ENCODE measurements around the gene PRMT7.
"Not testable (repeated sequence)": the region's sequence is repeated elsewhere in the genome, so short reads cannot be mapped to it uniquely, and the experiment has no call there.

The PRMT7 gene

DNA sequence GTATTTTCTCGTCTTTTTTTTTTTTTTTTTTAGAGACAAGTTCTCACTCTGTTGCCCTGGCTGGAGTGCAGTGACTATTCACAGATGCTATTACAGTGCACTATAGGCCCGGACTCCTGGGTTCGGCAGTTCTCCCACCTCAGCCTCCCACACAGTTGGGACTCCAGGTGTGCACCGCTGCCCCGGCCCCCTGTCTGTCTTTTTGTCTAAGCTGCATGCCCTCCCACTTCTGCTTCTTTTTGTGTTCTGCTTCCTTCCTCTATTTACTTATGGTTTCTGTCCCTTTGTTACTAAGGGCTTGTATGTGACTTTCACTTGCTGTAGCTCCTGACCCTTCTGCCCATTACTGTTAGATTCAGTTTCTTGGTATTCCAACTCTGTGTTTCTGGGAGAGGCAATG is 26.0 kb upstream of the PRMT7 start:
- no peak for DNase-seq

DNA sequence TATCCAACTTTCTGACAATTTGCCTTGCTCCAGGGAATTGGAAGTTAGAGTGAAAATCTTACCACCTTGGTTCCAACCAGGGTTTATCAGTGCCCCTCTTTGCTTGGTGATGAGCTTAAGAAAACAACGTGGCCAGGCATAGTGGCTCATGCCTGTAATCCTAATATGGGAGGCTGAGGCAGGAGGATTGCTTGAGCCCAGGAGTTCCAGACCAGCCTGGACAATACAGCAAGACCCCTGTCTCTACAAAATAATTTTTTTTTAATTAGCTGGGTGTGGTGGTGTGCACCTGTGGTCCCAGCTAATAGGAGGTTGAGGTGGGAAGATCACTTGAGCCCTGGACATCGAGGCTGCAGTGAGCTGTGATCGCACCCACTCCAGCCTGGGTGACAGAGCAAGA is 25.1 kb upstream of the PRMT7 start:
- no peak for DNase-seq

DNA sequence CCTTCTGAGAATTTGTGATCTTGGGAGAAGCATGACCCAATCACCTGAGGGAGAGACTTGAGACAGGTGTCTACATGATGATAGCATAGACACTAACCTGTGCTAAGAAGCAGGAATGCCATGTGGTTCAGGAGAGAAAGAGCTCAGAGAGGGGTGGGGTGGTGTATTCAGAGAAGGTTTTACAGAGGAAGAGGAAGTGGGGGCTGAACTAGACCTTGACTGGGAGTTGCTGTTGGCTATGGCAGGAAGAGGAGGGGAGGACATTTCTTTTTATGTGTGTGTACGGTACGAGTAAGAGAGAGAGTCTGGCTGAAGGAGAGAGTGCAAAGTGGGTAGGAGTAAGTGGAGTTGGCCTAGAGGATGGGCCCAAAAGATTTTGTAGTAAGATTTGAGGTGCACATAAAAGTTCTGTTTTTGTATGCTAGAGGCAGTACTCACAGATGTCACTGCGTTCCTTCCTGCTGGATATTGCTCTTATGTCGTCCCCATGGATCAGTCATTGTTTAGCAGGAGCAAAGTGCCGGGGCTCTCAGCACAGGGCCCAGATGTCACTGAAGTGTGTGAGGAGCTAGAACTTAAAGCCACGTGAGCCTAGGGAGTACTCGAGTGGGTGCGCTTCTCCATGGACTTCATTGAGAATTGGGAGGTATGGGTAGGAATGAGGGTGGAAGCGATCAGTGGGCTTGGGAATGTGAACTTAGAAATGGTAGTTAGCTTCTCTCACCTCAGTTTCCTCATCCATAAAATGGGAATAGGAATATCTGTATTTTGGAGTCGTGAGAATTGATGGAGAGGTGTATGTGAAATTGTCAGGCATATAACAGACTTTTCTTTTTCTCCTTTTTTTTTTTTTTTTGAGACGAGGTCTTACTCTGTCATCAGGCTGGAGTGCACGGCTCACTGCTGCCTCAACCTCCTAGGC is 24.4 kb upstream of the PRMT7 start:
- DNase-seq, result no peak

DNA sequence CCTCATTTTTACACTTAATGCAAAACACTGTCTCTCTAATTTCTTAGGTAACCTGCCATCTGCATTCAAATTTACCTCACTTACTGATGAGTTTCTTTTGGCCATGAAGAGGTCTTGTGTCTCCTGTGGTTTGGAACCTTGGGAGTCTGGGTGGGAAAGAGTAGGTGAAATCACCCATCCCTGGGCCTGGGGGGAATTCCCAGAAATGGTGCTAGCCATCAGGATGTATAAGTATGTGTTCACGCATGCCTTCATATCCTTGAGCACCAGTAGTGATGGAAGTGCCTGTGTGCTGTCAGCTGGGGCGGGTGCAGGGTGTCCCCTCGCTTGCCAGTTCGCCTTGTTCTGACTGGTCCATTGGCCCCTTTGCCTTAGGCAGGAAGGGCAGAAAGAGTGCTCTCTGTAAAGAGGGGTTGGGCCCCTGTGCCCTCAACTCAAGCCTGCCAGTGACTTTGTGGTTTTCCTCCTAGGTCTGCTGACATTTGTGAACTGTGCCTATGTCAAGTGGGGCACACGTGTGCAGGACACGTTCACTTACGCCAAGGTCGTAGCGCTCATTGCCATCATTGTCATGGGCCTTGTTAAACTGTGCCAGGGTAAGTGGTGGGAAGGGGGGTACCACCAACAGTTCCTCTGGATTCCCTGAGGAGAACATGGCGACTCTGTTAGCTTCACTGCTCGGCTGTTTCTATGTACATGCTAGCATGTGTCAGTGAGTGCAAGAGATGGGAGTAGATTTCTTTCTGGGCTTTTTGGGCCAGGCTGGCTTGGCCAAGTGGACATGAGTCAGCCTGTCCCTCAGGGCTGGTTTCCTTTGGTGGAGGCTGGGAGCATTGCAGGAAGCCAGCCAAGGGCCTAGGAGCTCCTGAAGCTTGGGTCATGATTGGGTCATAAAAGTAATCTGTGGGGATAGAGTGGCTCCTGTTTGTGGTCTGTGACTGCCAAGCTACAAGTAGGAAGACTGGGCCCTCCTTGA is 23.3 kb upstream of the PRMT7 start:
- DNase-seq, result no peak

DNA sequence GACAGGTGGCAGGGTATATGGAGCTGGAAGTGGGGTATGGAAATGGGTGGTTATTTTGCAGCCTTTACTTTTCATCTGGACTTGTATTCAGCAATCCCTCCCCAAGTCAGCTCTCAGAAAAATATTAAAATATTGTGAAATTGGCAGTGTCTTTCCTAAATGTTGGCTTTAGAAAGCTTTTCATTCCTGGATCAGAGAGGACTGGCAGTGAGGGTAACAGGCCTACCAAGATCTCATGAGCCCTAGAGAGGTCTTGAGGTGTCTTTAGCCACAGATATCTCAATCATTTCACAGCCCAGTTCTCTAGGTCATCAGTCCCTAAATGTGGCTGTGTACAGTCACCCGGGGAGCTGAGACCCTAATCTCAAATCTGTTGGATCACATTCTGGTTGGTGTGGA is 22.6 kb upstream of the PRMT7 start:
- no peak for DNase-seq

DNA sequence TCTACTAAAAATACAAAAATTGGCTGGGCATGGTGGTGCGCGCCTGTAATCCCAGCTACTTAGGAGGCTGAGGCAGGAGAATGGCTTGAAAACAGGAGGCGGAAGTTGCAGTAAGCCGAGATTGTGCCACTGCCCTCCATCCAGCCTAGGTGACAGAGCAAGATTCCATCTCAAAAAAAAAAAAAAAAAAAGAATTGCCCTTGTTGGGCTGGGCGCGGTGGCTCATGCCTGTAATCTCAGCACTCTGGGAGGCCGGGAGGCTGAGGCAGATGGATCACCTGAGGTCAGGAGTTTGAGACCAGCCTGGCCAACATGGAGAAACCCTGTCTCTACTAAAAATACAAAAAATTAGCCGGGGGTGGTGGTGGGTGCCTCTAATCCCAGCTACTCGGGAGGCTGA is 22.0 kb upstream of the PRMT7 start:
- DNase-seq, result not testable (repeated sequence)

DNA sequence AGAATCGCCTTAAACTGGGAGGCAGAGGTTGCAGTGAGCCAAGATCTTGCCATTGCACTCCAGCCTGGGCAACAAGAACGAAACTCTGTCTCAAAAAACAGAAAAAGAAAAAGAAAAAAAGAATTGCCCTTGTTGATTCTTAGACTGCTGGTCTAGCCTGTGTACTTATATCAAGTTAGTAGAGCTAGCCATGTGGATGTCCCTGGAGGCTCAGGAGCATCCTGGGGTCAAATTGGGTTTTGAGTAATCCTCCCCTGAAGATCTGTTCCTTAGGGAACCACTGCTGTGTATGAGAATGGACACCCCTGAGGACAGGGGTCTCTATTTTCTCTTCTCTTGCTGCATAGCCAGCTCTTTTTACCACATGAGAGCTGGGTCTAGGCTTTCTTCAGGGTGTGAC is 21.6 kb upstream of the PRMT7 start:
- DNase-seq, result no peak

DNA sequence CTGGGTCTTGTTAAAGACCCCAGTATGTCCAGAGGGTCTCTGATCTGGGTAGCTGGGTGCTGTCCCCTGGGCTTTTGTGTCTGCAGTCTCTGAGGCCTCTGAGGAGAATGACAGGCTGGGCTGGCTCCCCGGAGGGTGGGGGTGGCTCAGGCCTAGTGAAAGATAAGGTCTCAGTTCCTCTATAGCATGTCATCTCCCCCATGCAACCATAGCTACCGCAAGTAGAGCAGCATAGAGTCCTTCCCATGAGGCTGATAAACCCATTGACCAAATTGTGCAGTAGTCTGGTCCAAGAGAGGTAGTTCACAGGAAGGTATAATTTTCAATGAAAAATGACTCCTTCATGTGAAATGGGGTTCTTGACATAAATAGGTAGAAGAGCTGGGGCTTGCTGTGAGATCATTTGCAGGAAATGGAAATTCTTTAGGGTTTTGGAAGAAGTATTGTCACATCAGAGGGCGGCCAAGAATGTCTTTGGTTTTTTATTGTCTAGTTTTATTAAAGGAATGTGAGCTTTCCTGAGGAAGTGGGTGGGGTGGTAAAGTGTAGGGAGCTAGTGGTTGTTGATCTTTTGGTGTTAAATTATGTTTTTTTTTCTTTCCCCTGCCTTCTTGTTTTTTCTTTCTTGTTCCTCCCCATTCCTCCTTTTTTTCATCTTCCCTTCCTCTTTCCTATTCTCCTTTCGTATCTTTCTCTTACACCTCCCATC is 21.0 kb upstream of the PRMT7 start:
- no peak for DNase-seq

DNA sequence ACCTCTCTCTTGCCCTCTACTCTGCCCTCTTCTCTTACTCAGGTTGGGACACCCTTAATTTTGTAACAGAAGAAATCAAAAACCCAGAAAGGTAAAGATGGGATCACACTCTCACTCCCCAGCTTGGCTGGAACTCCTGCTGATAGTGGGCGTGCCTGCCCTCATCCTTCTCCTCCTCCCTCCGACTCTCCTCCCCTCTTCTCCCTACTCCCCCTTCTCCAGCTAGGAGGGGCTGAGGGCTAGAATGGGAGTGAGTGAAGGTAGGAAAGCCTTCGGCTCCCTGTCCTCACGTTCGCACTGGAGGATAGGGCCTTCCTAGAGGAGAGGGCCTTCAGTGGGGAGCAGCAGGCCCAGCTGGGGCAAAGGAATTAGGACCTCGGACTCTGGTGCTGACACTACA is 20.4 kb upstream of the PRMT7 start:
- no peak for DNase-seq

DNA sequence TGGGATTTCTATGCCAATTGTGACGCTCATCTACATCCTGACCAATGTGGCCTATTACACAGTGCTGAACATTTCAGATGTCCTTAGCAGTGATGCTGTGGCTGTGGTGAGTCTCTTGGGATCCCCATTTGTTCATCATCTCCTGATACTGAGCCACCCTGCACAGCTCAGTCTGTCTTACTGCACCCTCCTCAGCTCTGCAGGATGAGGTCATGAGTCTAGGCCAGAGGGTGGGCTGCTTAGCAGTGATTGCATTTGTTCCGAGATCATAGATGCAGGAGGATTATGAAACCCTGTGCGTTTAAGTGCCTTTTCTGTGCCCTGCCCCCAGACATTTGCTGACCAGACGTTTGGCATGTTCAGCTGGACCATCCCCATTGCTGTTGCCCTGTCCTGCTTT is 19.6 kb upstream of the PRMT7 start:
- DNase-seq, result no peak

DNA sequence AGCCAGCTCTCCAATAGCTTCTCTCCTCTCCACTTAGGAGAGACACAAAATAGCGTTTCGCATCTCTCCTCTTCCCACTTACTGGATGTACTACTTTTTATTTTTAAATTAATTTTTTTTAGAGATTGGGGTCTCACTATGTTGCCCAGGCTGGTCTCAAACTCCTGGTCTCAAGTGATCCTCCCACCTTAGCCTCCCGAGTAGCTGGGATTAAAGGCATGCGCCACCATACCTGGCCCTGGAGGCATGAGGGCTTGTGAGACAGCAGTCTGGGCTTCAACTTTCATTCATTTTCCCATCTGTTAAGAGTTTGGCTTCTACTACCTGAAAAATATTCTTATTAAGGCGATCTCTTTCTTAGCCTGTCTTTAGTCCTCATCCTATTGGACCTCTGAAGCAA is 18.4 kb upstream of the PRMT7 start:
- no peak for DNase-seq

DNA sequence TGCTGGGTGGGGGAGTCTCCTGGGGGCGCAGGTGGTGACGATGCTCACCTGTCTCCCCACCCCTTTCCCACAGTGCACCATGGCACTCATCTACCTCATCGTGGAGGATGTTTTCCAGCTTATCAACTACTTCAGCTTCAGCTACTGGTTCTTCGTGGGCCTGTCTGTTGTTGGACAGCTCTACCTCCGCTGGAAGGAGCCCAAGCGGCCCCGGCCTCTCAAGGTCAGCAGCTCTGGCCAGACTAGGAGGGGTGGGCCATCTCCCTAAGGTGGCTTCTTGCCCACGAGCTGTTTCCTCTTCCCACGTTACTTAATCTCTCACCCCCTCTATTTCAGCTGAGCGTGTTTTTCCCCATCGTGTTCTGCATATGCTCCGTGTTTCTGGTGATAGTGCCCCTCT is 14.5 kb upstream of the PRMT7 start:
- DNase-seq, result no peak

DNA sequence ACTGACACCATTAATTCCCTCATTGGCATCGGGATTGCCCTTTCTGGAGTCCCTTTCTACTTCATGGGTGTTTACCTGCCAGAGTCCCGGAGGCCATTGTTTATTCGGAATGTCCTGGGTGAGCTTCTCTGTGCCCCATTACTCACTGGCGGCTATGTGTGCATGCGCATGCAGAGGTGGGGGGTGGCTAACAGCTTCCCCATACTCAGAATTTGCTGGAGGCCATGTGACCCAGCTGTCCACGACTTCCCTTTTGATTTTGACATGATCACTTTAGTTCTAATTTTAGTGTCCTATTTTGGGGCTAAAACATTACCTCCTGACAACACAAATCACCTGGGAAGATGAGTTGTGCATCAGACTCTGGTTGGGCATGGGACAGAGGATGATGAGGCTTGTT is 14.1 kb upstream of the PRMT7 start:
- DNase-seq, result no peak

DNA sequence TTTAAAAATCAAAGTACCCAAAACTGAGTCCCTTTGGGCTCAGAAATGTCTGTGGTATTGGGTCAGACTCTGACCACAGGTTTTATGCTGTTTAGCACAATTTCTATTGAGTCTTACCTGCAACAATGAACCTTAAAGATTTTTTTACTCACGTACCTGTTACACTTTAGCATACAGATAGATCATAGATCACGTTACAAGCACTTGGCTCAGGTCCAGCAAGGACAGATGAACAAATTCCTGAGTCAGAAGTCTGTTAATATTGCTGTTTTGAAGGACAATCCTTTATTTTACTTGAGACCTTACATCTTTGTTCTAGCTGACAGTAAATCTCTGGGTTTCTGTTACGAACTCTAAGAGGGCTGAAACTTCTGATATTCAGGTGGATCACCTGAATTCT is 12.9 kb upstream of the PRMT7 start:
- DNase-seq, result peak; percentile 34

DNA sequence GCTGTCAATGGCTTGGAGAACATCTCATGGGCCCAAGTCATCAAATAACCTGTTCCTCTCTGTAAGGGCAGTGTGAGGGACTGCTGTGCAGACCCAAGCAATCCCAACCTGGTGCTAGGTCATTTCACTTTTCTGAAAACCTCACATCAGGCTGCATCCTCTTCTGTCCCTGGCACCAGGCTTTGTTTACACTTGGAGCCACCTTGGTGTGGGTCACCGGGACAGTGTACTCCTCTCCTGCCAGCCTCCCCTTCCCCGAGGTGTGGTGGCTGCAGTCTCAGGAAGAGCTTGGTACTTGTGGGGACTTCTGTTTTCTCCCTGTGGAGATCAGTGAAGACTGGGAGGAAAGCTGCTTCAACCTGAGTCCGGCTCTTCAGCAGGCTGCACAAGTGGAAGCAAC is 12.5 kb upstream of the PRMT7 start:
- no peak for DNase-seq

DNA sequence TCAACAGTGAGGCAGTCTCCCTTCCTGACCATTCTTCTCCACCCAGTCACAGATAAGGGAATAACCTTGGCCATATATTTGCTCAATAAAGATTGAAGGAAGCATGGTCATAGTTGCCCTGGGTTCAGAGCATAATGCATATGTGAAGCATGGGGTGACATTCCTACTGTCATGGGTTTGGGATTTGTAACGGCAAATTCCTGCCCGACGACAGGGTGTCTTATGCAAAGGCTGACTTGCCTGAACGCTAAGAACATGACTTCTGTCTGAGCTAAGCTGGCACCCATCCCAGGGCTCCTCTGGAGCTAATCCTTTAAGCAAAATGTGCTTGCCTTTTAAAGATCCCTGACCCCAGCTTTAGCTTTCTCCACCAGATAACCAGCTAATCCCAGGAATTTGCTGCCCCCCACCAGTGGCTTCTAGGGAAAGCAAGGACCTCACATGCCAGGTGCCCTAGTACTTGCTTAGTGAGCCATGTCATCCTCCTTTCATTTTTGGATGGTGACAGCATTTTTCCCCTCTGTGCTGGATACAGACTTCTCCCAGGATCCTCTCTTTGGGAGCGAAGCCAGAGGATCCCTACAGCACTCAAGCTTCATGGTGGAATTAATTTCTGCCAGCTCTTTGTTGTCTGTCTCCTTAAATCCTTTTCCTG is 11.8 kb upstream of the PRMT7 start:
- DNase-seq, result no peak

DNA sequence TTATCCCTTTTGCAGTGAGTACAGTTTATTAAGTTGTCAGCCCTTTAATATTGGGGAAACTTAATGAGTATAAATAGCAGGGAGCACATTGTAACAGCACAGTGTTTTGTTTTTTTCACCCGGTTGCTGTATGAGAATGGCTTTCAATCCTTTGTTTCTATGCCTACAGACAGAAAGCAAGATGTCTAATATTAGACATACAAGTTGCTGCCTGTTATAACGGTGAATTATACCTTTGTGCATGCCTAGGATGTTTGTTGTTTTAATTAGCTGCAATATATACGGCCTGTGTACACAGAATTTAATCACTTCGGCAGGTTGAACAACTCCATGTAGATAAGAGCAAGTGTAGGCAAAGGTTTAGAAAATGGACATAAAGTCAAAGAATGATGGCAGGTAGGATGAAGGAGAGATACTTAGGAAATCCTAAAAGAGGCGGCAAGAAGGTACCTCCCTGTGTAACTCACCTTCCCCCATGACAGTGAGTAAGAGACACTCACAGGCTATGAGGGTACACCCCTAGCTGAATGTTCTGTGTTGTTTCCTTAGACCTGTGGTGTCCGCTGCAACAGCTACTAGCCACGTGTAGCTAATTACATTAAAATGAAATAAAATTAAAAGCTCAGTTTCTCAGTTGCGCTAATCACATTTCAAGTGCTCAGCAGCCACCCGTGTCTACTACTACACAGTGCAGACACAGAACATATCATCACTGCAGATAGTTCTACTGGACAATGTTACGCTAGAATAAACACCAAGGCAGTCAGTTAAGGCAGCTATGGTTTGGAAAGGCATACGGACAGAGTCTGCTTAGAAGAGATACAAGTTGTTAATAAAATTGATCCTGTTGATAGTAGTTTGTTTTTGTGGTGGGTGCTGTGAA is 11.0 kb upstream of the PRMT7 start:
- no peak for DNase-seq

DNA sequence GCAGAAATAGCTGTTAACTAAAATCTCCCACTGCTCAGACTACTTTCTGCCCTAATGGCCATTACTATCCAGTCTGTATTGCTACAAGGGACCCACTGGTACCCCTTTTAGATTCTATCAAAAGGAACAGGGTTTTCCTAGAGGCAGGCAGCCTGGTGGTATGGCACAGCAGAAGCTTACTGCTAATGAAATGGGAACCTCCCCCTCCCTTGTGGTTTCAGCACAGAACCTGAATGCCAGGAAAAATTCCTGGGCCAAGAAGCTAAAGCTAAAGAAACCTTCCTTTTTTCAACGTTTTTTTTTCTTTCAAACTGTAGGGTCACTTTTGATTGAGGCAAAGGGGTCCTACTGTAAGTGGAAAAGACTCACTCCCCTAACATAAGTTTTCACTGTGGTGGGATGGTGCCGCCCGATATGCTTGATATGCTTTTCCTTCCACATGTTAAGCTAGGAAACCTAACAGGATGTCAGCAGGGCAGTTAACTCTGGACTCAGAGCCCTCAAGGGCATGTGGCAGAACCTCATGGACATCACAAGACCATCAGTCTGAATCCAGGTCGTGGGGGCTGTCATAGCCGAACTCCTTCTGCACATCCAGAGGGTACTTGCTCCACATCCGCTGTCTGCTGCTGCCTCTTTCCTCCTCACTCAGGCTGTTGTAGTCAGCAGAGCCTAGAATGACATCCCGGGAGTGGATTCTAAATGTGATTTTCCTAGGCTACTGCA is 9.9 kb upstream of the PRMT7 start:
- DNase-seq, result no peak

DNA sequence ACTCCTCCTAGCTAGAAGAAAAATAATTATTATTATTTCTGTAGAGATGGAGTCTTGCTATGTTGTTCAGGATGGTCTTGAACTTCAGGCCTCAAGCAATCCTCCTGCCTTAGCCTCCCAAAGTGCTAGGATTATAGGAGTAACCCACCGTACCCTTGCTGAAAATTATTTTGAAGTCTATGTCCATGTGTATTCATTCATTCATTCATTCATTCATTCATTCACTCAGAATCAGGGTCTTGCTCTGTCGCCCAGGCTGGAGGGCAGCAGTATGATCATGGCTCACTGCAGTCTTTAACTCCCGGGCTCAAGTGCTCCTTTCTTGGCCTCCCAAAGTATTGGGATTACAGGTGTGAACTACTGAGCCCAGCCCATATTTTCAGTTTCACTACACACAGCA is 4.2 kb upstream of the PRMT7 start:
- DNase-seq, result no peak

DNA sequence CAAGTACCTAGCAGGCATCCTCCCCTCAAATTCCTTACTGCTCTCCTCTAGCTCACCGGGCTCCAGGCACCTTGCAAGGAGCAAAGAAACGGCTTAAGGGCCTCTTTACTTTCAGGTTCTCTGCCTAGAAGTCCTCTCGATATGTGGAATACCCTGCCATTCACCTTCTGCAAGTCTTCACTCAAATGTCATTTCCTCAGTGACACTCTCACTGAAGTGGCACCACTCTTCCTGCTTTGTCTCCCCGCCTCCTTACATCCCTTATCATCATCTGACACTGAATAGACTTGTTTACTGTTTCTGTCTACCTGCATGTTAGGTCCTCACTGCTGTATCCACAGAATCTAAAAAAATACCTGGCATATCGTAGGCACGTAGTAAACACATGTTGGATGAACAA is 1.0 kb upstream of the PRMT7 start:
- no peak for DNase-seq

DNA sequence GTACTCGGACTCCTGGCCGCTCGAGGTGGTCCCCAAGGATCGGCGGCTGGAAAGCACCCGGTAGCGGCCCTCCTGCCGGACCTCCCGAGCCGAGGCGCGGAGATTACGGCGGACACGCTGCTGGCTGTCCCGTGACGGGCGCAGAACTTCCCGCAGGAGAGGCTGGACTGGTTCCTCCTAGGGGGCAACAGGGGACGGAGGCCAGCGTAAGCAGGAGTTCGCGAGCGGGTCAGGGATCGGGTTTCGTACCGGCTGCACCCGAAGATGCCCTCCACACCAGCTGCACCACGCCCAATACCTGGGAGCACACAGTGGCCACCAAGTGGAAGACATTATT is 414 bp upstream of the PRMT7 start:
- DNase-seq, result no peak

Measured in NCI-H2171 treated with DMSO at 0.1 percent for 48 hours (cell line).